ENCODE measurements around the gene ATAD3C.
"Not testable (repeated sequence)": the region's sequence is repeated elsewhere in the genome, so short reads cannot be mapped to it uniquely, and the experiment has no call there.

The ATAD3C gene

GRCh38 chr1:1479547-1480487 lies 30.3 kb downstream of the ATAD3C start:
- DNase-seq, result no peak

DNA sequence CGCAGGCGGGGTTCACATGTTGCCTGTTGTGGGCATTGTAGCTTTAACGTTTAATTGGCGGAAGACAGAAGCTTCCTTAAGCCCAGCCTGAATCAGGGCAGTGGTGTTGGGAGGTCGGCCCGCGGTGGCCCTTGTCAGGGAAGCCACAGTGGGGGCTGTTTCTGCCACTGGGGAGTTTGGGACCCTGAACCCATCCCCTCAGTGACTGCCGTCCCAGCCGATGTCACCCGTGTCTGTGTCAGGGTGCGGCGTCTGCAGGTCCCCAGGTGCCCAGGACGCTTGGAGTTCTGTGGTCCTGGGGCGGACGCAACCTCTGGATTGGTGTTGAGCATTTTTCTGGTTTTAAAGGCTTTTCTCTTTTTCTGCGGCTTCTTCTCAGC lies 31.0 kb downstream of the ATAD3C start:
- DNase-seq, result not testable (repeated sequence)

- not testable (repeated sequence) for DNase-seq
Observed at GRCh38 chr1:1481811-1482210, 32.3 kb downstream of the ATAD3C start.

GRCh38 chr1:1482856-1483255 lies 33.4 kb downstream of the ATAD3C start:
- no peak for DNase-seq

GRCh38 chr1:1483714-1484113 lies 34.2 kb downstream of the ATAD3C start:
- no peak for DNase-seq

DNA sequence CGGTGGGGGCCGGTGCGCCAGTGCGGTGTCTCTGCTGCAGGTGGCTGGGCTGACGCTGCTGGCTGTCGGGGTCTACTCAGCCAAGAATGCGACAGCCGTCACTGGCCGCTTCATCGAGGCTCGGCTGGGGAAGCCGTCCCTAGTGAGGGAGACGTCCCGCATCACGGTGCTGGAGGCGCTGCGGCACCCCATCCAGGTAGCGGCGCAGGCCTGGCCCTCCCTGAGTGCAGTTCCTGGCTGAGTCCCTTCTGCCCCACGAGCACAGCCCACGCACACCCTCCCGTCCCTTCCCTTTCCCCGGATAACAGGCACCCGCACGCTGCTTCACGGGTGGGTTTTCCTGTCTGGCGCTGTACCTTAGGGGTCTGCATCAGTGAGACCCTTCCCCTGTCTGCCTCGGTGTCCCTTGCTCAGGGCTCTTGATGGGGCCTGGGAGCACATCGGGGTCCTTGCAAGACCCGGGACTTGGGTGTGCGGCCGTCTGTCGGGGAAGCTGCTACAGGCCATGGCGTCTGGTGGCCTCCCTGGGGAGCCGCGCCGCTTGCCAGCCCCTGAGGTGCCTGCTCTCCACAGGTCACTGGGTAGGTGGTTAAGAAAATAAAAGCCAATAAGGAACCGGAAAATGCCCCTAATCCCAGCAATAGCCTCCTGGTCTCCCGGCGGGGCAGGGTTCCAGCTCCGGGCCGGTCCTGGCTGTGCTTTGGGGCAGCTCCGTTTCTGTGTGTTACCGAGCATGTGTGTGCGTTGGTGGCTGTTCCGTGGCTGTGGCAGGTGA lies 35.7 kb downstream of the ATAD3C start:
- DNase-seq, result not testable (repeated sequence)

DNA sequence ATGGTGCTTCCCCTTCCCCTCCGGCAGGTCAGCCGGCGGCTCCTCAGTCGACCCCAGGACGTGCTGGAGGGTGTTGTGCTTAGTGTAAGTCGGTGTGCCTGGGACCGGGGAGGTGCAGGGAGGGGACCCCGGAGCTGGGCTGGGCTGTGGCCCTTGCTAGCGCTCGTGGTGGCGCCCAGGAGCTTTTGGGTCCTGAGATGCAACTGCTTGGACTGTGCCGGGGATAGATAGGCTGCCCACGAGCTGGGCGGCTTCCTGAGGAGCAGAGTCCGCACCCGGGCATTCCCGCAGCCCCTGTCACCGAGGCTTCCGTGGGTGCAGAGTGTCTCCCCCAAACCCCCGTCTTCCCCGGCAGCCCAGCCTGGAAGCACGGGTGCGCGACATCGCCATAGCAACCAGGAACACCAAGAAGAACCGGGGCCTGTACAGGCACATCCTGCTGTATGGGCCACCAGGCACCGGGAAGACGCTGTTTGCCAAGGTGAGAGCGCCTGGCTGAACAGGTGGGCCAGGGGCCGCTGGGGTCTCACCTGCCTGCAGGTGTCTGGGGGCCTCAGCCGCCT lies 36.3 kb downstream of the ATAD3C start:
- DNase-seq, result not testable (repeated sequence)

DNA sequence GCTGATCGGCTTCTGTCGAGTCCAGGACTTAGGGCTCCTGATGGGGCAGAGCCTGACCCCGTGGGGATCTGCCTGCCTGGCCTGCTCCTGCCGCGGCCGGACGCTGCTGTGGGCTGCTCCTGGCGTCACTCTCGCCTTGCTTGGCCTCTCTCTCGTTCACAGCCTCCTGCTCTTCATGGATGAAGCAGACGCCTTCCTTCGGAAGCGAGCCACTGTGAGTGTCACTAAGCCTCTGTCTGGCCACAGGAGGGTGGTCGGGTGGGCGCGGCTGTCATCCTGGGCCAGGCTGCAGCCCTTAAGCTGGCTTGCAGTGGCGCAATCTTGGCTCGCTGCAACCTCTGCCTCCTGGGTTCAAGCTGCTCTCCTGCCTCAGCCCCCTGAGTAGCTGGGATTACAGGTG lies 38.2 kb downstream of the ATAD3C start:
- no peak for DNase-seq

- DNase-seq, result no peak
Observed at GRCh38 chr1:1489231-1489630, 39.7 kb downstream of the ATAD3C start.

- DNase-seq, result no peak
Observed at GRCh38 chr1:1489861-1490260, 40.4 kb downstream of the ATAD3C start.

- DNase-seq, result no peak
Observed at GRCh38 chr1:1490633-1491230, 41.2 kb downstream of the ATAD3C start.

DNA sequence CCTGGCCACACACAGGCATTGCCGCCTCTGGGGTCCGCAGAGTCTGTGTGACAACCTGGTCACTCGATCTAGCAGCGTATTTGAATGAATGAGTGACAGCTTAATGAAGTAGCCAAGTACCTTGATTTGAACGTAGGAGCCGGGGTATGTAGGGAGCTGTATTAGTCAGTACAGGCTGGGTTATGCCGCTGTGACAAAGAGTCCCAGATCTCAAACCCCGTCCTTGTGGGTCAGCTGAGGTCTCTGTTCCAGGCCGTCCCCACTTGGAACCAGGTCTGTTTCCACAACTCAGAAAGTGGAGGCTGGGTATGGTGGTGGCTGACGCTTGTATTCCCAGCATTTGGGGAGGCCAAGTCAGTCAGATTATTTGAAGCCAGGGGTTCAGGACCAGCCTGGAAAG lies 42.1 kb downstream of the ATAD3C start:
- DNase-seq, result no peak

DNA sequence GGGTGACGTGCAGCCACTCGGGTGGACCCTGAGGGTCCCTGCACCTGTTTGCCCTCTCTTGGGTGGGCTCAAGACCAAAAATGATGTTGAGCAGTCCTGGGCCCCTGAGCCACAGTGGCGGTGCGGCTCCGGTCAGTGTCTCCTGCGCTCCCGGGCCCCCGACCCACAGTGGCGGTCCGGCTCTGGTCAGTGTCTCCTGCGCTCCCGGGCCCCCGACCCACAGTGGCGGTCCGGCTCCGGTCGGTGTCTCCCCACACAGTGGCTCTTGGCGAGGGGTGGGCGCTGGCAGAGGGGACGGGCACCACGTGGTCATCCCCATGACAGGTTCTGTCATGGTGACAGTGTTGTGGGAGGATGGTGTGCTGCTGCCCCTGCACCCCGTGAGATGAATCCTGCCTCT lies 44.8 kb downstream of the ATAD3C start:
- not testable (repeated sequence) for DNase-seq

GRCh38 chr1:1495461-1495975 lies 46.0 kb downstream of the ATAD3C start:
- DNase-seq, result not testable (repeated sequence)

- DNase-seq, result peak; percentile 70
Observed at GRCh38 chr1:1504777-1505365, 55.4 kb downstream of the ATAD3C start.

- not testable (repeated sequence) for DNase-seq
Observed at GRCh38 chr1:1505366-1505798, 55.9 kb downstream of the ATAD3C start.

GRCh38 chr1:1505801-1506200 lies 56.3 kb downstream of the ATAD3C start:
- DNase-seq, result not testable (repeated sequence)

- DNase-seq, result no peak
Observed at GRCh38 chr1:1507305-1507704, 57.8 kb downstream of the ATAD3C start.

DNA sequence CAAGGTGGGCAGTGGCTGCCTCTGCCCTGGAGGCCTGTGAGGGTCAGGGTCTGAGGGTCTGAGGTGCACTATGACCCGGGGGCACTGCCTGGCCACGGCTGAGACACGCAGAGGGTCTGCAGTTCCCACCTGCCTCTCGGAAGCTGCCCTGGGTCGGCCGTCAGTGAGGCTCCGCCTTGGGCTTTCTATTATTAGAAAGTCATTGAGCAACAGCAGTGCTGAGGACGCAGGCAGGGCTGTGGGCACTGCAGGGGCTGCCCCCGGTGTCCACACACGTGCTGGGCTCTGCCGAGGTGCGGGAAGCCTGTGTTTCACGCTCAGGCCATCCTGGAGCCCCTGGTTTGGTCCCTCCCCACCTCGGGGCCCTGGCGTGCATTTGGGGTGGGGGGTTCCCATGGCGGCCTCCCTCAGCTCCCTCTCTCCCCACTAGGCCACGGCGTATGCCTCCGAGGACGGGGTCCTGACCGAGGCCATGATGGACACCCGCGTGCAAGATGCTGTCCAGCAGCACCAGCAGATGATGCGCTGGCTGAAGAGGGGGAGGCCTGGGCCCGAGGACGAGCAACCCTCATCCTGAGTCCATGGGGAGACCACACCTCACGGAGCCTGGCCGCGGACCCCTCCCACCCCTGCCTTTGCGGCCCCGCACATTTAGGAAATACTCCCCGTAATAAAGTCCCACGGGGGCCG lies 59.4 kb downstream of the ATAD3C start:
- not testable (repeated sequence) for DNase-seq

DNA sequence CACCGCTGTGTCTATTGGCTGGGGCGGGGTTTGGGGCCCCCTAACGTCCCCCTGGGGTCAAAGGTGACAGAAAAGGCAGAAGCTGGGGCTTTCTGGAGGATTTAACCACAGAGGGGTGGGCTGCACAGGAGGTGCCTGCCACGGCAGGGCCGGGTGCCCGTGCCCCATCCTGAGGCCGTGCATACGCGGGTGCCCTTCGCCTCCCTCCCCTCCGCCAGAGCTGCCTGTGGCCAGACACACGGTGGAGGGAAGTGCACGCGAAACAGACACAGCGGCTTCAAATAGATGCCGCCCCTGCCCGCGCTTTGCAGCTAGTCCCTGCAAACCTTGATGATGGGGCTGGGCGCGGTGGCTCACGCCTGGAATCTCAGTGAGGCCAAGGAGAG lies 60.0 kb downstream of the ATAD3C start:
- not testable (repeated sequence) for DNase-seq

DNA sequence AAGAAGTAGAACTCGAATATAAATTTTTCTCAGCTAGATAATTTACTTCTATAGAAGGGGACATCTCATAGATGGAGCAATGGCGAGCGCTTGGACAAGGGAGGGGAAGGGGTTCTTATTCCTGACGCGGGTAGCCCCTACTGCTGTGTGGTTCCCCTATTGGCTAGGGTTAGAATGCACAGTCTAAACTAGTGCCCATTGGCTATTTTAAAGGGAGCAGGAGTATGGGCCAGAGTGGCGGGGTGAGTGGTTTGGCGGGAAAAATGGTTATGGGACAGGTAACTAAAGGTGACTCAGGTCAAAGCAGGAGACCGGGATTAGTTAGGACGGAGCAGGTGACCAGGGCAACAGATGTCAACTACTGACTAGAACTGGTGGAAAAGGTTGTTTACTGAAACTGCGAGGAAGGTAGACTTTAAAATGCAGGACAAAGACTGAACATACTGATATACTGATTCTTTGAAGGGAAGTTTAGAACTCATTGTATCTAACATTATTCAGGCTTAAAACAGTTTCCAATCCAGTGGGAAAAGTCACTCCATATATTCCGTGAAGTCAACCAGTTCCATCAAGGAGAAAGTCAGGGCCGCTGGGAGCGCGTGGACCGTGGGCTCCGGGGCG lies 61.5 kb downstream of the ATAD3C start:
- DNase-seq, result no peak

Measured in activated effector memory CD4-positive, alpha-beta T cell treated with Interleukin-2 at 50 U/mL for 16 hours (primary cell).